ENCODE measurements around the gene SUGP1.

DNA sequence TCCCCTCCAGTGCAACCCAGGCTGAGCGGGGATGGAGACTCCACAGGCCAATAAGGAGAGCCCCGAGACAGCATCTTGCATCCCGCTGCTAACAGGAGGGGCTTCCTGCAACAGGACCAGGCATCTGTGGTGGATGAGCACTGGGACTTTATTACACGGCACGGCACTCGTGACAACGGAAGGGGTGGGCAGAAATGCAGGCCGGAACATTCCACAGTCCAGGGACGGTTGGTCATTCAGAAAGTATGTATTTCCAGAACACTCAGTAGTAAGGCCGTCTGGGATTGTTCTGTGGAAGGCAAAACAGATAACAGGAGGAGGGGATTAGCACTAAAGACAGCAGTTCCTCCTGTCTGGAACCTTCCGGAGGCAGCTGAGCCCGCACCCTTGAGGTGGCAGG is 43.9 kb downstream of the SUGP1 start:
- TF ChIP-seq RFX5 (IDR thresholded peaks at IDR 0.05; ENCODE audit: low read length) (no peak), RAD21 (IDR thresholded peaks at IDR 0.05; ENCODE audit: low read length) (no peak)
